SK-N-SH (cell line): ENCODE measurements around the gene AJUBA. TPM values are rescaled to one million over a fixed set of nuclear protein-coding genes. Genes with fewer than 3 reads are reported as not detected.

ENCODE experiments used
- CTCF ChIA-PET: fragments of 300-600, 350-600 bp; formaldehyde crosslinking; extraction: SDS; loops from one replicate; lab custom pipeline; 2021; lab: Yijun Ruan, JAX
- POLR2A ChIA-PET: fragments of 350-600 bp; sonication (Branson Sonifier 250); formaldehyde crosslinking; extraction: SDS; loops from one replicate; lab custom pipeline; 2020; ENCODE audit warnings: antibody characterized with exemption, inconsistent platforms; lab: Yijun Ruan, JAX
- DNase-seq: peaks from one replicate; pipeline ENCODE4 v3.0.0; 2012
- H2AFZ ChIP-seq: fragments of 200-600 bp; sonication (generic); 2 replicates; pipeline ENCODE4 v1.8.1; 2016; ENCODE audit warnings: antibody characterized with exemption, mild to moderate bottlenecking, low read depth
- H3F3A ChIP-seq: fragments of 200-600 bp; sonication (generic); replicated peaks from 2 replicates; pipeline ENCODE3; 2016; ENCODE audit warnings: antibody characterized with exemption, mild to moderate bottlenecking; ENCODE audit not compliant: insufficient read depth
- H3K27ac ChIP-seq, 2 experiments: fragments of 200-500 bp in 1 of 2; fragments of 200-600 bp in 1 of 2; sonication (Bioruptor generic) in 1 of 2; sonication (generic), shearing (Covaris generic) in 1 of 2; 2 replicates each; pipeline versions ENCODE4 v1.5.1 to v1.6.1; 2014 to 2016; ENCODE audit warnings: low read depth in 2 of 2, inconsistent platforms in 1 of 2, low read length in 1 of 2, mild to moderate bottlenecking in 1 of 2, mixed read lengths in 1 of 2
- H3K27me3 ChIP-seq: fragments of 200-600 bp; sonication (generic), shearing (Covaris generic); 2 replicates; pipeline ENCODE4 v1.6.1; 2016; ENCODE audit warnings: mixed run types; ENCODE audit not compliant: insufficient read depth
- H3K36me3 ChIP-seq, 2 experiments: fragments of 200-500 bp in 1 of 2; fragments of 200-600 bp in 1 of 2; sonication (Bioruptor generic) in 1 of 2; sonication (generic) in 1 of 2; replicated peaks in 1 of 2; 2 replicates each; pipeline versions ENCODE3 to v1.5.1; 2014 to 2016; ENCODE audit warnings: low read length in 1 of 2, mild to moderate bottlenecking in 1 of 2; ENCODE audit not compliant: insufficient read depth in 2 of 2, control insufficient read depth in 1 of 2
- H3K4me1 ChIP-seq, 2 experiments: fragments of 200-500 bp in 1 of 2; fragments of 200-600 bp in 1 of 2; sonication (Bioruptor generic) in 1 of 2; sonication (generic), shearing (Covaris generic) in 1 of 2; 2 replicates each; pipeline versions ENCODE4 v1.5.1 to v1.6.1; 2014 to 2016; ENCODE audit warnings: low read depth in 1 of 2, low read length in 1 of 2, mixed run types in 1 of 2; ENCODE audit not compliant: insufficient read depth in 2 of 2, control insufficient read depth in 1 of 2
- H3K4me2 ChIP-seq: fragments of 200-600 bp; sonication (generic), shearing (Covaris generic); 2 replicates; pipeline ENCODE4 v1.6.1; 2017; ENCODE audit warnings: mixed run types
- H3K4me3 ChIP-seq, 2 experiments: fragments of 200-500 bp in 1 of 2; fragments of 200-600 bp in 1 of 2; sonication (Bioruptor generic) in 1 of 2; sonication (generic), shearing (Covaris generic) in 1 of 2; 2 replicates each; pipeline versions ENCODE4 v1.5.1 to v1.8.1; 2014 to 2016; ENCODE audit warnings: low read depth in 2 of 2, inconsistent platforms in 1 of 2, low read length in 1 of 2, mild to moderate bottlenecking in 1 of 2, mixed read lengths in 1 of 2, moderate library complexity in 1 of 2
- H3K79me2 ChIP-seq: fragments of 200-600 bp; sonication (generic); 2 replicates; pipeline ENCODE4 v1.8.1; 2017; ENCODE audit warnings: mild to moderate bottlenecking; ENCODE audit not compliant: insufficient read depth
- H3K9ac ChIP-seq: fragments of 200-600 bp; sonication (generic); 2 replicates; pipeline ENCODE4 v1.6.1; 2017; ENCODE audit warnings: mixed run types
- H3K9me2 ChIP-seq: fragments of 200-600 bp; sonication (generic); 2 replicates; pipeline ENCODE4 v1.6.1; 2017; ENCODE audit warnings: mixed run types
- H3K9me3 ChIP-seq: fragments of 200-600 bp; sonication (generic); 2 replicates; pipeline ENCODE4 v1.6.1; 2017; ENCODE audit warnings: mixed run types, mild to moderate bottlenecking, moderate library complexity
- H4K20me1 ChIP-seq: fragments of 200-600 bp; sonication (generic); 2 replicates; pipeline ENCODE4 v1.6.1; 2017; ENCODE audit warnings: mild to moderate bottlenecking, mixed run types; ENCODE audit not compliant: insufficient read depth
- EP300 ChIP-seq, 2 experiments: IDR thresholded peaks; 2 replicates each; pipeline versions ENCODE4 v1.4.0 to v1.6.1; 2012; ENCODE audit warnings: borderline replicate concordance in 1 of 2, low read depth in 1 of 2, low read length in 1 of 2
- FOXM1 ChIP-seq: IDR thresholded peaks from 2 replicates; pipeline ENCODE4 v1.4.0; 2012; ENCODE audit warnings: low read depth, mild to moderate bottlenecking
- GATA2 ChIP-seq: sonication (generic); formaldehyde crosslinking; IDR thresholded peaks from 2 replicates; pipeline ENCODE4 v1.5.0; 2020; ENCODE audit warnings: mild to moderate bottlenecking, missing genetic modification reagents
- IRF3 ChIP-seq: fragments of 150-350 bp; IDR thresholded peaks from 2 replicates; pipeline ENCODE4 v1.6.1; 2016; ENCODE audit warnings: mild to moderate bottlenecking, low read depth, low read length
- MXI1 ChIP-seq: IDR thresholded peaks from 2 replicates; pipeline ENCODE4 v1.6.1; 2012; ENCODE audit warnings: mild to moderate bottlenecking, low read depth, low read length, improper control_type of control experiment
- NFIC ChIP-seq: IDR thresholded peaks from 2 replicates; pipeline ENCODE4 v1.4.0; 2012; ENCODE audit warnings: borderline replicate concordance
- POLR2AphosphoS5 ChIP-seq: IDR thresholded peaks from 2 replicates; pipeline ENCODE4 v1.6.1; 2012; ENCODE audit warnings: low read depth, low read length
- RFX5 ChIP-seq: IDR thresholded peaks from 2 replicates; pipeline ENCODE4 v1.6.1; 2012; ENCODE audit warnings: mild to moderate bottlenecking, improper control_type of control experiment, low read length
- RXRA ChIP-seq: IDR thresholded peaks from 2 replicates; pipeline ENCODE4 v1.4.0; 2012; ENCODE audit warnings: low read depth, mild to moderate bottlenecking, borderline replicate concordance
- SIN3A ChIP-seq: IDR thresholded peaks from 2 replicates; pipeline ENCODE4 v1.6.1; 2012; ENCODE audit warnings: low read depth, mild to moderate bottlenecking, low read length, moderate library complexity, borderline replicate concordance
- USF1 ChIP-seq: IDR thresholded peaks from 2 replicates; pipeline ENCODE4 v1.4.0; 2012; ENCODE audit warnings: low read depth, borderline replicate concordance
- YY1 ChIP-seq: IDR thresholded peaks from 2 replicates; pipeline ENCODE4 v1.4.0; 2012; ENCODE audit warnings: low read depth, mild to moderate bottlenecking
- WGBS: methylation state at CpG from one replicate; pipeline ENCODE4 v1.1.6; 2017; ENCODE audit warnings: low lambda C conversion rate; 5-methylcytosine and 5-hydroxymethylcytosine counted together
- polyA plus RNA-seq, 3 experiments: library from polyadenylated mRNA; depleted of rRNA; stranded (reverse); fragments of >200 nt; gene quantifications; 2 replicates each; pipeline ENCODE4 v1.2.3, GENCODE V29; 2012
- TF ChIP-seq, protein P1 (sequence below): IDR thresholded peaks from 2 replicates; pipeline ENCODE4 v1.4.0; 2012; ENCODE audit warnings: low read depth, borderline replicate concordance
- TF ChIP-seq, protein P2 (sequence below): IDR thresholded peaks from 2 replicates; pipeline ENCODE4 v1.6.1; 2012; ENCODE audit warnings: mild to moderate bottlenecking, low read depth, low read length, moderate library complexity

The AJUBA gene
- polyA plus RNA-seq, 1 of the 3 experiments (the other 2 are of a cell fraction), result 24.4 TPM

DNA sequence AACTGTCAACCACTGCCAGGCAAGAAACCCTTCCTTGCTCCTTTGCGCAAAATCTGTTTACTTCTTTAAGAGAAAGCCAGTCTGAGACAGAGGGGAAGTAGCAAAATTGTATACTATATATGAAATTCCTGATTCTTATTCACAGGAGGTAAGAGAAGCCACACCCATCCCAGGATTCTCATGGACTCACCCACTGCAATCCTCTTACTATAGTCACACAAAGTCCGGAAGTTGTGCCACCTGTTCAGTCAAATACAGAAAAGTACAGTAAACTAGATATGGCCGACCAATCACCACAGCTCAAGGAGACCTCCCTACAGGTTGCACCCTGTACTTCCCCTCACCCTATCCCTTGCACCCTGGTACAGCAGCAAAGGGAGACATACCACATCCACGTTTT lies 56.0 kb downstream of the AJUBA start:
- Histone ChIP-seq H4K20me1 (no peaks in the 10 kb centered on the region), H3K36me3 (peaks cover 34 to 40% of the 10 kb centered on the region in 2 experiments), H3K9me3 (no peaks in the 10 kb centered on the region), H2AFZ (no peak overlapping the region), H3K4me3 (no peak overlapping the region), H3F3A (peaks cover 21% of the 10 kb centered on the region), H3K9me2 (no peaks in the 10 kb centered on the region), H3K27ac (no peak overlapping the region), H3K4me2 (no peak overlapping the region), H3K4me1 (peaks cover 9 to 12% of the 10 kb centered on the region in 2 experiments; a peak in 2 of 4 replicates)
- no peak for DNase-seq
- ChIA-PET POLR2A (no interaction called here), CTCF (interaction anchor here (2.0 kb wide), 1 partner anchor 142 kb away, joined by 8 read pairs; no protein-coding TSS in a partner anchor)
- WGBS, result 94% methylated on average over 4 of the region's 4 CpGs
- no peak for TF ChIP-seq YY1
- TF ChIP-seq, all 33 proteins: peak for 0
- Histone ChIP-seq H3K9ac (no peak overlapping the region), H3K27me3 (no peaks in the 10 kb centered on the region), H3K79me2 (peaks cover 28% of the 10 kb centered on the region)

DNA sequence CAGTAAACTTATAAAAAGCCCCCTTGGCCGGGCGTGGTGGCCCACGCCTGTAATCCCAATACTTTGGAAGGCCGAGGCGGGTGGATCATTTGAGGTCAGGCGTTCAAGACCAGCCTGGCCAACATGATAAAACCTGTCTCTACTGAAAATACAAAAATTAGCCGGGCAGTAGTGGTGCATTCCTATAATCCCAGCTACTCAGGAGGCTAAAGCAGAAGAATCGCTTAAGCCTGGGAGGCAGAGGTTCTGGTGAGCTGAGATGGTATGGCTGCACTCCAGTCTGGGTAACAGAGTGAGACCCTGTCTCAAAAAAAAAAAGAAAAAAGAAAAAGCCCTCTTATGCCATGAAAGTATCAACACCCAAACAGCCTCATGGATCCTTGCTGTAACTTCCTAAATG lies 56.8 kb downstream of the AJUBA start:
- ChIA-PET CTCF (no interaction called here), POLR2A (no interaction called here)
- TF ChIP-seq, protein P1, sequence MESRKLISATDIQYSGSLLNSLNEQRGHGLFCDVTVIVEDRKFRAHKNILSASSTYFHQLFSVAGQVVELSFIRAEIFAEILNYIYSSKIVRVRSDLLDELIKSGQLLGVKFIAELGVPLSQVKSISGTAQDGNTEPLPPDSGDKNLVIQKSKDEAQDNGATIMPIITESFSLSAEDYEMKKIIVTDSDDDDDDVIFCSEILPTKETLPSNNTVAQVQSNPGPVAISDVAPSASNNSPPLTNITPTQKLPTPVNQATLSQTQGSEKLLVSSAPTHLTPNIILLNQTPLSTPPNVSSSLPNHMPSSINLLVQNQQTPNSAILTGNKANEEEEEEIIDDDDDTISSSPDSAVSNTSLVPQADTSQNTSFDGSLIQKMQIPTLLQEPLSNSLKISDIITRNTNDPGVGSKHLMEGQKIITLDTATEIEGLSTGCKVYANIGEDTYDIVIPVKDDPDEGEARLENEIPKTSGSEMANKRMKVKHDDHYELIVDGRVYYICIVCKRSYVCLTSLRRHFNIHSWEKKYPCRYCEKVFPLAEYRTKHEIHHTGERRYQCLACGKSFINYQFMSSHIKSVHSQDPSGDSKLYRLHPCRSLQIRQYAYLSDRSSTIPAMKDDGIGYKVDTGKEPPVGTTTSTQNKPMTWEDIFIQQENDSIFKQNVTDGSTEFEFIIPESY, result no peak
- TF ChIP-seq FOXM1 (no peak), IRF3 (no peak), NFIC (no peak), RFX5 (no peak)
- H2AFZ ChIP-seq, result no peak overlapping the region
- peaks cover 20% of the 10 kb centered on the region for H3F3A ChIP-seq
- peaks cover 28% of the 10 kb centered on the region for H3K79me2 ChIP-seq
- no peaks in the 10 kb centered on the region for H3K27me3 ChIP-seq
- peaks cover 42 to 47% of the 10 kb centered on the region in 2 experiments for H3K36me3 ChIP-seq
- H3K4me1 ChIP-seq, result peaks cover 9 to 12% of the 10 kb centered on the region in 2 experiments; a peak in 2 of 4 replicates
- no peaks in the 10 kb centered on the region for H3K9me2 ChIP-seq
- no peak overlapping the region for H3K4me2 ChIP-seq
- no peaks in the 10 kb centered on the region for H4K20me1 ChIP-seq
- no peak for DNase-seq
- H3K4me3 ChIP-seq, result no peak overlapping the region
- no peaks in the 10 kb centered on the region for H3K9me3 ChIP-seq
- no peak overlapping the region for H3K27ac ChIP-seq
- 93% methylated on average over 8 of the region's 8 CpGs for WGBS
- no peak overlapping the region for H3K9ac ChIP-seq

- 95% methylated on average over 5 of the region's 5 CpGs for WGBS
- no peaks in the 10 kb centered on the region for H3K27me3 ChIP-seq
- H3K9me3 ChIP-seq, result no peaks in the 10 kb centered on the region
- H3K4me2 ChIP-seq, result no peak overlapping the region
- ChIA-PET POLR2A (no interaction called here), CTCF (interaction anchor here (1.2 kb wide), 1 partner anchor 18 kb away, joined by 3 read pairs; no protein-coding TSS in a partner anchor)
- H3K79me2 ChIP-seq, result peaks cover 24% of the 10 kb centered on the region
- H3K36me3 ChIP-seq, result peaks cover 42 to 53% of the 10 kb centered on the region in 2 experiments
- no peaks in the 10 kb centered on the region for H3K9me2 ChIP-seq
- no peak overlapping the region for H3K9ac ChIP-seq
- no peak for DNase-seq
- H3F3A ChIP-seq, result peaks cover 14% of the 10 kb centered on the region
- no peaks in the 10 kb centered on the region for H4K20me1 ChIP-seq
- H3K4me3 ChIP-seq, result no peak overlapping the region
- no peak overlapping the region for H2AFZ ChIP-seq
- peaks cover 12 to 13% of the 10 kb centered on the region in 2 experiments; a peak in 2 of 4 replicates for H3K4me1 ChIP-seq
- H3K27ac ChIP-seq, result no peak overlapping the region
- TF ChIP-seq, protein P2, sequence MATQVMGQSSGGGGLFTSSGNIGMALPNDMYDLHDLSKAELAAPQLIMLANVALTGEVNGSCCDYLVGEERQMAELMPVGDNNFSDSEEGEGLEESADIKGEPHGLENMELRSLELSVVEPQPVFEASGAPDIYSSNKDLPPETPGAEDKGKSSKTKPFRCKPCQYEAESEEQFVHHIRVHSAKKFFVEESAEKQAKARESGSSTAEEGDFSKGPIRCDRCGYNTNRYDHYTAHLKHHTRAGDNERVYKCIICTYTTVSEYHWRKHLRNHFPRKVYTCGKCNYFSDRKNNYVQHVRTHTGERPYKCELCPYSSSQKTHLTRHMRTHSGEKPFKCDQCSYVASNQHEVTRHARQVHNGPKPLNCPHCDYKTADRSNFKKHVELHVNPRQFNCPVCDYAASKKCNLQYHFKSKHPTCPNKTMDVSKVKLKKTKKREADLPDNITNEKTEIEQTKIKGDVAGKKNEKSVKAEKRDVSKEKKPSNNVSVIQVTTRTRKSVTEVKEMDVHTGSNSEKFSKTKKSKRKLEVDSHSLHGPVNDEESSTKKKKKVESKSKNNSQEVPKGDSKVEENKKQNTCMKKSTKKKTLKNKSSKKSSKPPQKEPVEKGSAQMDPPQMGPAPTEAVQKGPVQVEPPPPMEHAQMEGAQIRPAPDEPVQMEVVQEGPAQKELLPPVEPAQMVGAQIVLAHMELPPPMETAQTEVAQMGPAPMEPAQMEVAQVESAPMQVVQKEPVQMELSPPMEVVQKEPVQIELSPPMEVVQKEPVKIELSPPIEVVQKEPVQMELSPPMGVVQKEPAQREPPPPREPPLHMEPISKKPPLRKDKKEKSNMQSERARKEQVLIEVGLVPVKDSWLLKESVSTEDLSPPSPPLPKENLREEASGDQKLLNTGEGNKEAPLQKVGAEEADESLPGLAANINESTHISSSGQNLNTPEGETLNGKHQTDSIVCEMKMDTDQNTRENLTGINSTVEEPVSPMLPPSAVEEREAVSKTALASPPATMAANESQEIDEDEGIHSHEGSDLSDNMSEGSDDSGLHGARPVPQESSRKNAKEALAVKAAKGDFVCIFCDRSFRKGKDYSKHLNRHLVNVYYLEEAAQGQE, result no peak
- TF ChIP-seq RFX5, result no peak
- TF ChIP-seq GATA2 (CRISPR knock-in tag), result no peak
- TF ChIP-seq POLR2AphosphoS5, result no peak
- no peak for TF ChIP-seq EP300 (IDR thresholded peaks at IDR 0.05; ENCODE audit: borderline replicate concordance in 1 of 2, low read depth in 1 of 2, low read length in 1 of 2)
- no peak for TF ChIP-seq NFIC
- TF ChIP-seq MXI1, result no peak
- TF ChIP-seq USF1, result no peak
- TF ChIP-seq SIN3A, result no peak
- TF ChIP-seq RXRA, result no peak
These were observed 58.6 kb downstream of the AJUBA start for GRCh38 chr14:22923746-22924145.
